OCI-LY1 (cell line): ENCODE results near the gene SCAMP2.
A peak's percentile ranks its signal among the peaks of the same experiment; 100 is the strongest.

Experiments used
- H2AFZ ChIP-seq: fragments of 200-600 bp; sonication (generic), shearing (Covaris generic); 2 replicates; pipeline ENCODE4 v1.6.0; 2014; ENCODE audit warnings: antibody characterized with exemption, mild to moderate bottlenecking, low read length
- H3F3A ChIP-seq: fragments of 200-600 bp; sonication (generic), shearing (Covaris generic); 2 replicates; pipeline ENCODE4 v1.6.0; 2014; ENCODE audit warnings: mild to moderate bottlenecking, antibody characterized with exemption, low read length, moderate library complexity; ENCODE audit not compliant: insufficient read depth
- H3K27ac ChIP-seq: fragments of 200-600 bp; sonication (generic); 2 replicates; pipeline ENCODE4 v1.5.1; 2014; ENCODE audit warnings: low read length, mixed run types, mild to moderate bottlenecking, low read depth; ENCODE audit not compliant: poor library complexity, severe bottlenecking
- H3K27me3 ChIP-seq: fragments of 200-600 bp; sonication (generic); 2 replicates; pipeline ENCODE4 v1.6.0; 2014; ENCODE audit warnings: antibody characterized with exemption, mild to moderate bottlenecking, low read length, moderate library complexity; ENCODE audit not compliant: insufficient read depth
- H3K36me3 ChIP-seq: fragments of 200-600 bp; sonication (generic); 2 replicates; pipeline ENCODE4 v1.6.1; 2014; ENCODE audit warnings: mild to moderate bottlenecking, antibody characterized with exemption, low read length, moderate library complexity, mixed read lengths; ENCODE audit not compliant: insufficient read depth
- H3K4me1 ChIP-seq: fragments of 200-600 bp; sonication (generic); 2 replicates; pipeline ENCODE4 v1.5.1; 2014; ENCODE audit warnings: mild to moderate bottlenecking, low read length, moderate library complexity; ENCODE audit not compliant: insufficient read depth, severe bottlenecking
- H3K4me2 ChIP-seq: fragments of 200-600 bp; sonication (generic), shearing (Covaris generic); 2 replicates; pipeline ENCODE4 v1.6.1; 2014; ENCODE audit warnings: low read length
- H3K4me3 ChIP-seq: fragments of 200-600 bp; sonication (generic); 2 replicates; pipeline ENCODE4 v1.5.1; 2014; ENCODE audit warnings: low read length, low read depth, mild to moderate bottlenecking, mixed read lengths; ENCODE audit not compliant: poor library complexity, severe bottlenecking
- H3K79me2 ChIP-seq: fragments of 200-600 bp; shearing (Covaris generic); 2 replicates; pipeline ENCODE4 v1.6.1; 2016; ENCODE audit warnings: mixed run types, low read length, mixed read lengths; ENCODE audit not compliant: insufficient read depth
- H3K9ac ChIP-seq: fragments of 200-600 bp; sonication (generic), shearing (Covaris generic); 2 replicates; pipeline ENCODE4 v1.6.1; 2014; ENCODE audit warnings: mild to moderate bottlenecking, low read length, mixed read lengths
- H3K9me2 ChIP-seq: fragments of 200-600 bp; sonication (generic), shearing (Covaris generic); 2 replicates; pipeline ENCODE4 v1.6.1; 2014; ENCODE audit warnings: low read depth, mild to moderate bottlenecking, low read length, mixed read lengths
- H3K9me3 ChIP-seq: fragments of 200-600 bp; shearing (Covaris generic); 2 replicates; pipeline ENCODE4 v1.6.1; 2014; ENCODE audit warnings: low read length, mixed read lengths
- H4K20me1 ChIP-seq: fragments of 200-600 bp; sonication (generic), shearing (Covaris generic); 2 replicates; pipeline ENCODE4 v1.6.0; 2016; ENCODE audit warnings: mild to moderate bottlenecking, low read length; ENCODE audit not compliant: insufficient read depth
- EZH2 ChIP-seq: fragments of 200-600 bp; sonication (generic), shearing (Covaris generic); IDR thresholded peaks from 2 replicates; pipeline ENCODE4 v1.8.0; 2017; ENCODE audit warnings: borderline replicate concordance, mixed run types, mild to moderate bottlenecking, antibody characterized with exemption, low read length, moderate library complexity, mixed read lengths
- TF ChIP-seq, protein P1 (sequence below): fragments of 200-600 bp; sonication (generic), shearing (Covaris generic); IDR thresholded peaks from 2 replicates; pipeline ENCODE4 v1.5.1; 2017; ENCODE audit warnings: mild to moderate bottlenecking, antibody characterized with exemption, low read length, moderate library complexity, mixed read lengths

Gene SCAMP2

GRCh38 chr15:74809242-74809641 is 63.9 kb downstream of the SCAMP2 start:
- Histone ChIP-seq H3K9me3 (no peaks in the 10 kb centered on the region), H3K36me3 (peaks cover 11% of the 10 kb centered on the region), H3K27ac (no peak overlapping the region), H3K4me2 (no peak overlapping the region), H3K9me2 (no peaks in the 10 kb centered on the region), H3K27me3 (no peaks in the 10 kb centered on the region; the same call in 1 of the 2 replicates), H2AFZ (no peak overlapping the region), H3K9ac (no peak overlapping the region), H3K4me1 (no peaks in the 10 kb centered on the region), H3K4me3 (no peak overlapping the region), H4K20me1 (no peaks in the 10 kb centered on the region), H3K79me2 (no peaks in the 10 kb centered on the region), H3F3A (no peaks in the 10 kb centered on the region)
- no peak for TF ChIP-seq EZH2
- TF ChIP-seq, protein P1, sequence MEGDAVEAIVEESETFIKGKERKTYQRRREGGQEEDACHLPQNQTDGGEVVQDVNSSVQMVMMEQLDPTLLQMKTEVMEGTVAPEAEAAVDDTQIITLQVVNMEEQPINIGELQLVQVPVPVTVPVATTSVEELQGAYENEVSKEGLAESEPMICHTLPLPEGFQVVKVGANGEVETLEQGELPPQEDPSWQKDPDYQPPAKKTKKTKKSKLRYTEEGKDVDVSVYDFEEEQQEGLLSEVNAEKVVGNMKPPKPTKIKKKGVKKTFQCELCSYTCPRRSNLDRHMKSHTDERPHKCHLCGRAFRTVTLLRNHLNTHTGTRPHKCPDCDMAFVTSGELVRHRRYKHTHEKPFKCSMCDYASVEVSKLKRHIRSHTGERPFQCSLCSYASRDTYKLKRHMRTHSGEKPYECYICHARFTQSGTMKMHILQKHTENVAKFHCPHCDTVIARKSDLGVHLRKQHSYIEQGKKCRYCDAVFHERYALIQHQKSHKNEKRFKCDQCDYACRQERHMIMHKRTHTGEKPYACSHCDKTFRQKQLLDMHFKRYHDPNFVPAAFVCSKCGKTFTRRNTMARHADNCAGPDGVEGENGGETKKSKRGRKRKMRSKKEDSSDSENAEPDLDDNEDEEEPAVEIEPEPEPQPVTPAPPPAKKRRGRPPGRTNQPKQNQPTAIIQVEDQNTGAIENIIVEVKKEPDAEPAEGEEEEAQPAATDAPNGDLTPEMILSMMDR, result no peak

GRCh38 chr15:74808840-74809229 is 64.3 kb downstream of the SCAMP2 start:
- no peaks in the 10 kb centered on the region for H4K20me1 ChIP-seq
- H3K4me1 ChIP-seq, result no peaks in the 10 kb centered on the region
- H3K4me2 ChIP-seq, result no peak overlapping the region
- H3K4me3 ChIP-seq, result no peak overlapping the region
- no peaks in the 10 kb centered on the region for H3K79me2 ChIP-seq
- H3K36me3 ChIP-seq, result peaks cover 15% of the 10 kb centered on the region
- no peaks in the 10 kb centered on the region for H3K9me3 ChIP-seq
- H3K9me2 ChIP-seq, result no peaks in the 10 kb centered on the region
- no peaks in the 10 kb centered on the region; the same call in 1 of the 2 replicates for H3K27me3 ChIP-seq
- no peak overlapping the region for H3K27ac ChIP-seq
- TF ChIP-seq EZH2, result no peak
- TF ChIP-seq, protein P1, result peak; percentile 27; the same call in 1 of the 2 replicates
- H2AFZ ChIP-seq, result no peak overlapping the region
- H3F3A ChIP-seq, result no peaks in the 10 kb centered on the region
- H3K9ac ChIP-seq, result no peak overlapping the region

DNA sequence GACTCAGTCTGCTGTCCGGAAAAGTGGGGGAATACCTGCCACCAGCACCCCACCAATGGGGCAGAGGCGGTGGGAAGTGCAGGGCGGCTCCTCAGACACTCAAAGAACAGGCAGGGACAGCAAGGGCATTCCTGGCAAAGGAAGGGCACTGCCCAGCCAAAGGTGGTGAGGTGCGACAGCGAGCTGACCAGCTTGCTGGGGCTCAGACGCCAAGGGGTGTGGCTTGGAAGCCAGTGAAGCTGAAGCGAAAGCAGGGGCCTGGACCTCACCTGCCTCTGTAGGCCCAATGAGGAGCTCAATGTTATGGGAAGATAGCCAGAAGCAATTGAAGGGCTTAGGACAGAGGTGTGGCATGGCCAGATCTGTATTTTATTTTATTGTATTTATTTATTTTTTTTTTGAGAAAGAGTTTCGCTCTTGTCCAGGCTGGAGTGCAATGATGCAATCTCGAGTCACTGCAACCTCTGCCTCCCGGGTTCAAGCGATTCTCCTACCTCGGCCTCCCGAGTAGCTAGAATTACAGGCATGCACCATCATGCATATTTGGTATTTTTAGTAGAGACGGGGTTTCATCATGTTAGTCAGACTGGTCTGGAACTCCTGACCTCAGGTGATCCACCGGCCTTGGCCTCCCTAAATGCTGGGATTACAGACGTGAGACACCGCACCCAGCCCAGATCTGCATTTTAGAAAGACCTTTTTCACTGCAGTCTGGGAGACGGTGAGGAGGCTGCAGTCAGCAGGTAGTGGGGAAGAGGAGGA is 64.9 kb downstream of the SCAMP2 start:
- no peaks in the 10 kb centered on the region for H3K4me1 ChIP-seq
- no peaks in the 10 kb centered on the region for H3F3A ChIP-seq
- H3K9me2 ChIP-seq, result no peaks in the 10 kb centered on the region
- H3K79me2 ChIP-seq, result no peaks in the 10 kb centered on the region
- TF ChIP-seq, protein P1, result no peak
- TF ChIP-seq EZH2, result no peak
- no peaks in the 10 kb centered on the region; the same call in 1 of the 2 replicates for H3K27me3 ChIP-seq
- peaks cover 21% of the 10 kb centered on the region for H3K36me3 ChIP-seq
- H3K9me3 ChIP-seq, result no peaks in the 10 kb centered on the region
- H3K9ac ChIP-seq, result no peak overlapping the region
- H3K4me3 ChIP-seq, result no peak overlapping the region
- H4K20me1 ChIP-seq, result no peaks in the 10 kb centered on the region
- H2AFZ ChIP-seq, result no peak overlapping the region
- H3K4me2 ChIP-seq, result no peak overlapping the region
- H3K27ac ChIP-seq, result no peak overlapping the region
